Frontal cortex (tissue), 4 donors: ENCODE data around the gene SPSB1. TPM values are rescaled to one million over a fixed set of nuclear protein-coding genes. Genes with fewer than 3 reads are reported as not detected.
"Not testable (repeated sequence)": the region's sequence is repeated elsewhere in the genome, so short reads cannot be mapped to it uniquely, and the experiment has no call there.

ENCODE experiments used
- DNase-seq, 2 donors: peaks; one replicate each; pipeline ENCODE4 v3.0.0; 2012; ENCODE audit warnings: low spot score in 2 of 2
- FAIRE-seq: peaks from 2 replicates; lab custom pipeline; 2012; peaks lifted over from hg19 to GRCh38; lab: Jason Lieb, UNC
- total RNA-seq: library from RNA; depleted of rRNA; stranded (reverse); fragments of >200 nt; gene quantifications from one replicate; pipeline ENCODE4 v1.2.3, GENCODE V29; 2014
- donor health status: control.
- donor health status: control.
- donor health status: control.

SPSB1 gene
- total RNA-seq, 1 donor from 2014 or later: 2.9 TPM

DNA sequence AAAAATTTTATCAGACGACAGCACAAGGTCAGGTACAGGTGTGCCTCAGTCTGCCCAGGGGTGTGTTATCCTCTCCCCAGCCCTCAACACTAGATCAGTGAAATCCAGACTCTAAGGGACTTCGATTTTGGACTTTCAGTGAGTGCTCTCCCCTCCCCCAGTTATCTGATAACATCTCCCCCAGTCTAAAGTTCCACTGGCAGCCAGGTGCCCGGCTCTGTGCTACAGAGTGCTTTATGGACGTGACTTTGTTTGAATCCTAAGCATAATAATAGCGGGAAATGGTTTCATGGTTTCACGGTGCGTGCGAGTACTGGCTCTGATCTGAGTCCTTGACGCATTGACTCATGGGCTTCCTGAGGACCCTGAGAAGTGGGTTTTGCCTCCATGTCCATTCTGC lies 3.2 kb downstream of the SPSB1 start:
- FAIRE-seq: no peak
- no peak for DNase-seq

DNA sequence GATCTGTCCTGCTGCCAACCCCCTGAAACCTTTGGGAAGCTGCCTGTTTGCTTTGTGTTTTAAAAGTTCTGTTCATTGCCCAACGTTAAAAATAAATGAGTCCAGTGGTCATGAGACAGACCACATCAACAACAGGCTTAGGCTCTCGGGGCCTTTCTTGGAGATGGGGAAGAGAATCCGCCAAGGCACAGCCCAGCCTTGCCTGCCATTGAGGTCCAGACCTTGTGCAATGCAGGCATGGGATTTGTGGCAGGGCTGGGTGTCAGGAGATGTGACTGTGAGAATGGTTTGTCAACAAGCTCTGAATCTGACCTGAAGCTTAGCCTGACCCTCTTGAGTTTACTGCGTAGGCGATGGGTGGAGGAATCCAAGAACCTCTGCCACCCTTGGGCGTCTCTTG lies 4.2 kb downstream of the SPSB1 start:
- no peak for FAIRE-seq
- DNase-seq: no peak

DNA sequence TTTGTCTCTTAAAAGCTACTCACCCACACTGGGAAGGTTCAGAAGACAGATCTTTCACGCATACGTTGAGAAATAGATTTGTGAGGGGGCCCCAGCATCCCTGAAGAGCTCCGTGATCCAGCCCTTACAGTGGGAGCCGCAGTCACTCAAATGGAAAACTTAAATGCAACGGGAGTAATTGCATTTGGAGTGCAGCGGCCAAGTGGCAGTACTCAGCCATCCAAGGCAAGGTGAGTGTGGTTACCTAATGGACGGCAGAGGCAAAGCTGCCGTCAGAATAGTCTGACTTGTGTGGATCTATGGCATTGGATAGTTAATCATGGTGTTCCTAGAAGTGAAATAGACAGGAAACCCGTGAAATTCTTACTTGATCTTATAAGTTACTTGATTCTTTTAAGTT lies 5.1 kb downstream of the SPSB1 start:
- FAIRE-seq: no peak
- no peak for DNase-seq

GRCh38 chr1:9298282-9298681 lies 5.6 kb downstream of the SPSB1 start:
- no peak for FAIRE-seq
- no peak for DNase-seq

DNA sequence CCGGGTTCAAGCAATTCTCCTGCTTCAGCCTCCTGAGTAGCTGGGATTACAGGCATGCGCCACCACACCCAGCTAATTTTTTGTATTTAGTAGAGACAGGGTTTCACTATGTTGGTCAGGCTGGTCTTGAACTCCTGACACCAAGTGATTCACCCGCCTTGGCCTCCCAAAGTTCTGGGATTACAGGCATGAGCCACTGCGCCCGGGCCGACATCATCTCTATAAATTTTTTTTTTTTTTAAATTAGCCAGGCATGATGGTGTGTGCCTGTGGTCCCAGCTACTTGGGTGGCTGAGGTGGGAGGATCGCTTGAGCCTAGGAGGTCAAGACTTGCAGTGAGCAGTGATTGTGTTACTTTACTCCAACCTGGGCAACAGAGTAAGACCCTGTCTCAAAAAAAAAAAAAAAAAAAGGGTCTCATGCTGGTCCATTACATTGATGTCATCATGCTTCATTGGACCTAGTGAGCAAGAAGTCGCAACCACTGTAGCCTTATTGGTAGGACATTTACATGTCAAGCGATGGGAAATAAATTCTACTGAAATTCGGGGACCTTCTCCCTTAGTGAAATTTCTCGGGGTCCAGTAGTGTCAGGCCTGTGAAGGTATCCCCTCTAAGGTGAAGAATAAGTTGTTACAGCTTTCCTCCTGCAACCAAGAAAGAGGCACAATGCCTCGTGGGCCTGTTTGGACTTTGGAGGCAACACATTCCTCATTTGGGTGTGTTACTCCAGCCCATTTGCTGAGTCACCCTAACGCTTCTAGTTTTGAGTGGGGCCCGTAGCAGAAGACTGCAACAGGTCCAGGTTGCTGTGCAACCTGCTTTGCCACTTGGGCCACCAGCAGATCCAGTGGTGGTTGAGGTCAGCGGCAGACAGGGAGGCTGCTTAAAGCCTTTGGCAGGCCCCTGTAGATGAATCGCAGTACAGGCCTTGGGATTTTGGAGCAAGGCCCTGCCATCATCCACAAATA lies 7.2 kb downstream of the SPSB1 start:
- FAIRE-seq: not testable (repeated sequence)

GRCh38 chr1:9300573-9300972 lies 7.9 kb downstream of the SPSB1 start:
- DNase-seq: no peak

More for the DNA sequence above, 7.2 kb downstream of the SPSB1 start:
- not testable (repeated sequence) for DNase-seq

GRCh38 chr1:9302745-9303524 lies 10.2 kb downstream of the SPSB1 start:
- FAIRE-seq (no peak), DNase-seq (no peak)

More at GRCh38 chr1:9300573-9300972, 7.9 kb downstream of the SPSB1 start:
- FAIRE-seq: no peak

- DNase-seq (no peak), FAIRE-seq (no peak)
Measured at GRCh38 chr1:9303916-9304315, 11.2 kb downstream of the SPSB1 start.

DNA sequence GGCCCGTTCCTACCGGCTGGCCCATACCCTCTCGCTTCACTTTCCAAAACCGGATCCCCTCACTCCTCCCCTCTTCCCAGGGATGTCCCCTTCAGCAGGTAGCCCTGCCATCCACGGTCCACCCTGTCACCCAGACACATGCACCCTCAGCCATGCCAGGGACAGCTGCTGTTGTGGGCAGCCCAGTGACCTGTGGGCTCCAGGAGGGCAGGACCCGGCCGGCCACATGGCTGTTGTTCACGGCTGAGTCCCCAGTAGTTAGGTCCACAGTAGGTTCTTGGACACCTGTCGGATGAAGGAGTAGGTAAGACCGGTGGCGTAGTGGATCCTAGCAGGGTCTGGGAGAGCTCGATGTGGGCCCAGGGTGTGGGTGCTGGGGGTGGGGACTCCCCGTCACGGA lies 12.5 kb downstream of the SPSB1 start:
- FAIRE-seq (no peak), DNase-seq (no peak)

DNA sequence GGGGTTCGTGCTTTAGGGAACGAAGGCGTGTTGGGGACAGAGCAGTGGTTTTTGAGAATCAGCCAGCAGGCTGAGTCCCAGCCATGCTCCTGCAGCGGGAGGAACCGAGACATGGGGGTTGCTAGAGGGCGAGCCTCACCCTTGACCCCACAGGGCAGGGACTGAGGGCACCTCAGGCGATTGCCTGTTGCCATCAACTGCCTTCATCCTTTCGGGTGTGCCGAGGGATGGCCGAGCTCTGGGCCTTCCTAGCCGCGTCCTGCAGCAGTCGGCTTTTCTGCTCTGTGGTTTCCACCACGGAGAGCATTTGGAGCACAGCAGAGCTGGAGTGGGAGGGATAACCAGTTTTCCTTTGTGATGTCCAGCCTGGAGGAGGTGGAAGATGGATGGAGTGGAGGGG lies 13.3 kb downstream of the SPSB1 start:
- no peak for FAIRE-seq
- no peak for DNase-seq

GRCh38 chr1:9307303-9307702 lies 14.6 kb downstream of the SPSB1 start:
- no peak for FAIRE-seq

DNA sequence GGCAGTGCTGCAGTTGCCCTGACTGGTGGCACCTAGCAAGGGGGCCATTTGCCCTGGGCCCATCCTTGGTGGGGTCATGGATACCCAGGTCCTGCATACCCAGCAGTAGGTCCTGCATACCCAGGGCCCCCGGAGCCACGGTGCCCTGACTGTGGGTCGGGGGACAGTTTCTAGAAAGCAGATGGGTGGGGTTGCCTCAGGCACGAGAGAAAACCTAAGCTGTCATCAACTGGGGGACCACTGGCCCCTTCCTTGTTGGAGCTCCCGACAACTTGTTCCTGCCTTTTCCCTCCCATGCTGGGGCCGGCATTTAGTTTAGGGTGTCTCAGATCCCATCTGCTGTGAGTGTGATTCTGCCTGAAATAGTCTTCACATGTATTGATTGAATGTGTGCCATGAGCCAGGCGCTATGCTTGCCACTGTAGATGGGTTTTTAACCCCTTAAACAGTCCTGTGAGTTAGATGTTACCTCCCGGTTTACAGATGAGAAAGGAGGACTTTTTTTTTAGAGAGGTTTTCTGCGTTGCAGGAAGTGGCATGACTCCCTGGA lies 15.6 kb downstream of the SPSB1 start:
- FAIRE-seq: no peak
- no peak for DNase-seq

More at GRCh38 chr1:9307303-9307702, 14.6 kb downstream of the SPSB1 start:
- no peak for DNase-seq

DNA sequence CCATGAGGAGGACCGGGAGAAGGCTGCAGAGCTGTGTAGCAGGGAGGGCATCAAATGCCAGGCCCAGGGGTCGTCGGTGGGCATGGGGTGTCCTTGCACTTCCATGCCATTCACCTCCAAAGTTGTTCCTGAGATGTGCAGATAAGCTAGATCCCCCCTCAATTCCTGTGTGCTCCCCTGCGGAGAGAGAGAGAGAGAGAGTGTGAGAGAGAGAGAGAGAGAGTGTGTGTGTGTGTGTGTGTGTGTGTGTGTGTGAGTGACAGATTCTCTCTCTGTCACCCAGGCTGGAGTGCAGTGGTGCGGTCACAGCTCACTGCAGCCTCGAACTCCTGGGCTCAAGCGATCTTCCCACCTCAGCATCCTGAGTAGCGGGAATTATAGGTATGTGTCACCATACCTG lies 16.4 kb downstream of the SPSB1 start:
- FAIRE-seq: no peak
- DNase-seq: no peak

GRCh38 chr1:9309991-9310390 lies 17.3 kb downstream of the SPSB1 start:
- no peak for FAIRE-seq
- DNase-seq: no peak

DNA sequence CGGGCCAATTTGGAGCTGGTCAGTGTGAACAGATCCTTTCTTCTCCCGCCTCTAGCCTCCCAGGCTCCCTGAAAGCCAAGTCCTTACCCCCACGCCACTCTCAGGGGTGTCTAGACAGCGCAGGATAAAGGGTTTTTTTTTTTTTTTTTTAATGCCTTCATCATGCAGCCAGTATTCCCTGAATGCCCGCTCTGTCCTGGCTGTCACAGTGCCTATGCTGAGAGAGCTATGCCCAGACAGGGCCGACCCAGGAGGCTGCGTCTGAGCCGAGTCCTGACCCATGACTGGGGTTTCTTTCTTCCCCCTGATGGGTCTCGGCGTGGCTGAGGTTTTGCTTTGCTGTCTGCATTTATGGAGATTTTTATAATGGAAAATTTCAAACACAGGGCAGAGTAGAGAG lies 18.3 kb downstream of the SPSB1 start:
- FAIRE-seq: no peak
- DNase-seq: no peak

GRCh38 chr1:9311479-9311878 lies 18.8 kb downstream of the SPSB1 start:
- no peak for FAIRE-seq
- DNase-seq: no peak

GRCh38 chr1:9312168-9312720 lies 19.6 kb downstream of the SPSB1 start:
- FAIRE-seq: no peak
- no peak for DNase-seq

GRCh38 chr1:9313576-9313975 lies 20.9 kb downstream of the SPSB1 start:
- DNase-seq (no peak), FAIRE-seq (no peak)

- FAIRE-seq (no peak), DNase-seq (no peak)
Measured at GRCh38 chr1:9314111-9314510, 21.4 kb downstream of the SPSB1 start.

DNA sequence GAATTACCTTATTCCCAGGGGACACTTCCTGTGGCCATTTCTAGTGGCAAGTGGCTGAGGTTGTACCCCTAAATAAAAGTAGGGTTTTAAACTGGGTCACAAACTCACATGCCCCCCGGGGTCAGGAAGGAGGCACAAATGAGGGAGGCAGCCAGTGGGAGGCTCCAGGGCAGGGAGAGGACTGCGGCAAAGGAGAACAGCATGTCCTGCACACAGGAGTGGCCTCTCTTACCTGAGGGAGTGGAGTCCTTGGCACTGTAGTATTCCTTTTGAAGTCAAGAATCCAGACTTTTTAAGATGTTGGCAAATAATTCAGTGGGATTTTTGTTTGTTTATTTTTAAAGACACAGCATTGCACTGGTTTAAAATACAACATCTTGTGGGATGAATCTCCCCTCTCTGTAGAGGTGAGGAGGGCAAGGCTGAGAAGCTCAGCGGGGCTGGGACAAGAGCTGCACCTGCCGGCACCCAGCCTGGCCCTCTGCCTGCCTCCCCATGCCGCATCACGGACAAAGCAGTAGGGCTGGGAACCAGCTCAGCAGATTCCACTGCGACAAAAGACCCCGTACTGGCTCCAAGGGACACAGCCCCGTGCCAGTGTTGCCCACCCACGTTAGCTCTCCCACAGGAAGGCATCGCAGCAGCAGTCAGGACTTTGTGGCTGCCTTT lies 22.2 kb downstream of the SPSB1 start:
- FAIRE-seq: no peak
- no peak for DNase-seq
